Measurements from ENCODE around the gene AMPD2. TPM values are rescaled to one million over a fixed set of nuclear protein-coding genes. Genes with fewer than 3 reads are reported as not detected.

AMPD2 gene
- total and polyA plus RNA-seq, 9 of the 15 experiments (the other 6 are each of a cell fraction or from before 2014, with no cell fraction given) = 2.0 to 77.7 (median 28.2) TPM

GRCh38 chr1:109619576-109620400 is at the start of gene AMPD2, which contains the start of gene GNAT2 (continued):
- TF ChIP-seq PHF8 (IDR thresholded peaks at IDR 0.05; ENCODE audit: borderline replicate concordance, low read length) (peak; percentile 83; the same call in 1 of the 2 replicates), ZNF57 (CRISPR knock-in tag; IDR thresholded peaks at IDR 0.05) (no peak), ZNF592 (IDR thresholded peaks at IDR 0.05) (peak; percentile 77), MGA (IDR thresholded peaks at IDR 0.05) (peak; percentile 67), SNIP1 (IDR thresholded peaks at IDR 0.05; ENCODE audit: low read depth) (no peak), STAT5B (CRISPR knock-in tag; IDR thresholded peaks at IDR 0.05) (no peak), WHSC1 (IDR thresholded peaks at IDR 0.05; ENCODE audit: low read length) (no peak)
